Measurements from ENCODE around the gene SH2D3A.

- TF ChIP-seq, protein P1, sequence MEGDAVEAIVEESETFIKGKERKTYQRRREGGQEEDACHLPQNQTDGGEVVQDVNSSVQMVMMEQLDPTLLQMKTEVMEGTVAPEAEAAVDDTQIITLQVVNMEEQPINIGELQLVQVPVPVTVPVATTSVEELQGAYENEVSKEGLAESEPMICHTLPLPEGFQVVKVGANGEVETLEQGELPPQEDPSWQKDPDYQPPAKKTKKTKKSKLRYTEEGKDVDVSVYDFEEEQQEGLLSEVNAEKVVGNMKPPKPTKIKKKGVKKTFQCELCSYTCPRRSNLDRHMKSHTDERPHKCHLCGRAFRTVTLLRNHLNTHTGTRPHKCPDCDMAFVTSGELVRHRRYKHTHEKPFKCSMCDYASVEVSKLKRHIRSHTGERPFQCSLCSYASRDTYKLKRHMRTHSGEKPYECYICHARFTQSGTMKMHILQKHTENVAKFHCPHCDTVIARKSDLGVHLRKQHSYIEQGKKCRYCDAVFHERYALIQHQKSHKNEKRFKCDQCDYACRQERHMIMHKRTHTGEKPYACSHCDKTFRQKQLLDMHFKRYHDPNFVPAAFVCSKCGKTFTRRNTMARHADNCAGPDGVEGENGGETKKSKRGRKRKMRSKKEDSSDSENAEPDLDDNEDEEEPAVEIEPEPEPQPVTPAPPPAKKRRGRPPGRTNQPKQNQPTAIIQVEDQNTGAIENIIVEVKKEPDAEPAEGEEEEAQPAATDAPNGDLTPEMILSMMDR (conservative IDR thresholded peaks at IDR 0.05) = no peak
- TF ChIP-seq ZFX (IDR thresholded peaks at IDR 0.05) = no peak
Observed at GRCh38 chr19:6740589-6741343, 26.5 kb downstream of the SH2D3A start.
